DOHH2 (cell line): ENCODE measurements around the gene IL12A.

ENCODE experiments used
- EZH2phosphoT487 ChIP-seq: fragments of 200-600 bp; sonication (generic); IDR thresholded peaks from 2 replicates; pipeline ENCODE4 v1.6.1; 2017; ENCODE audit warnings: borderline replicate concordance, mild to moderate bottlenecking, antibody characterized with exemption, low read length, moderate library complexity, mixed read lengths
- TF ChIP-seq, protein P1 (sequence below): fragments of 200-600 bp; sonication (generic); IDR thresholded peaks from one replicate; pipeline ENCODE4 v1.5.1; 2014; ENCODE audit warnings: antibody characterized with exemption, mild to moderate bottlenecking, low read depth, low read length; ENCODE audit not compliant: poor library complexity, severe bottlenecking

- TF ChIP-seq, protein P1, sequence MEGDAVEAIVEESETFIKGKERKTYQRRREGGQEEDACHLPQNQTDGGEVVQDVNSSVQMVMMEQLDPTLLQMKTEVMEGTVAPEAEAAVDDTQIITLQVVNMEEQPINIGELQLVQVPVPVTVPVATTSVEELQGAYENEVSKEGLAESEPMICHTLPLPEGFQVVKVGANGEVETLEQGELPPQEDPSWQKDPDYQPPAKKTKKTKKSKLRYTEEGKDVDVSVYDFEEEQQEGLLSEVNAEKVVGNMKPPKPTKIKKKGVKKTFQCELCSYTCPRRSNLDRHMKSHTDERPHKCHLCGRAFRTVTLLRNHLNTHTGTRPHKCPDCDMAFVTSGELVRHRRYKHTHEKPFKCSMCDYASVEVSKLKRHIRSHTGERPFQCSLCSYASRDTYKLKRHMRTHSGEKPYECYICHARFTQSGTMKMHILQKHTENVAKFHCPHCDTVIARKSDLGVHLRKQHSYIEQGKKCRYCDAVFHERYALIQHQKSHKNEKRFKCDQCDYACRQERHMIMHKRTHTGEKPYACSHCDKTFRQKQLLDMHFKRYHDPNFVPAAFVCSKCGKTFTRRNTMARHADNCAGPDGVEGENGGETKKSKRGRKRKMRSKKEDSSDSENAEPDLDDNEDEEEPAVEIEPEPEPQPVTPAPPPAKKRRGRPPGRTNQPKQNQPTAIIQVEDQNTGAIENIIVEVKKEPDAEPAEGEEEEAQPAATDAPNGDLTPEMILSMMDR, result no peak
- TF ChIP-seq EZH2phosphoT487, result no peak
Measured at GRCh38 chr3:159982442-159982974, 6.1 kb upstream of the IL12A start.
